DOHH2 (cell line): ENCODE data around the gene ELOVL5.

ENCODE experiments used
- H3F3A ChIP-seq: fragments of 200-600 bp; sonication (generic), shearing (Covaris generic); 2 replicates; pipeline ENCODE4 v1.6.0; 2016; ENCODE audit warnings: antibody characterized with exemption, mild to moderate bottlenecking; ENCODE audit not compliant: control insufficient read depth, insufficient read depth
- H3K27ac ChIP-seq: fragments of 200-600 bp; sonication (generic); 2 replicates; pipeline ENCODE4 v1.5.1; 2014; ENCODE audit warnings: low read depth, mild to moderate bottlenecking, low read length, moderate library complexity
- H3K27me3 ChIP-seq: fragments of 200-600 bp; sonication (generic); 2 replicates; pipeline ENCODE4 v1.6.1; 2014; ENCODE audit warnings: mild to moderate bottlenecking, low read length, mixed read lengths; ENCODE audit not compliant: control insufficient read depth
- H3K36me3 ChIP-seq: fragments of 200-600 bp; sonication (generic); 2 replicates; pipeline ENCODE4 v1.6.1; 2014; ENCODE audit warnings: mild to moderate bottlenecking, low read length, moderate library complexity, mixed read lengths; ENCODE audit not compliant: control insufficient read depth
- H3K4me1 ChIP-seq: fragments of 200-600 bp; sonication (generic); 2 replicates; pipeline ENCODE4 v1.6.1; 2014; ENCODE audit warnings: mild to moderate bottlenecking, low read length, mixed read lengths; ENCODE audit not compliant: control insufficient read depth
- H3K4me2 ChIP-seq: fragments of 200-600 bp; sonication (generic); 2 replicates; pipeline ENCODE4 v1.6.0; 2014; ENCODE audit warnings: mild to moderate bottlenecking, low read length, moderate library complexity
- H3K4me3 ChIP-seq: fragments of 200-600 bp; sonication (generic); 2 replicates; pipeline ENCODE4 v1.5.1; 2014; ENCODE audit warnings: mild to moderate bottlenecking, low read length, mixed read lengths
- H3K79me2 ChIP-seq: fragments of 200-600 bp; sonication (generic); 2 replicates; pipeline ENCODE4 v1.6.1; 2014; ENCODE audit warnings: mild to moderate bottlenecking, low read length, mixed read lengths; ENCODE audit not compliant: control insufficient read depth
- H3K9me2 ChIP-seq: fragments of 200-600 bp; sonication (generic); replicated peaks from 2 replicates; pipeline ENCODE4 v1.6.1; 2014; ENCODE audit warnings: mild to moderate bottlenecking, low read length, mixed read lengths; ENCODE audit not compliant: control insufficient read depth
- H3K9me3 ChIP-seq: fragments of 200-600 bp; sonication (generic); 2 replicates; pipeline ENCODE4 v1.6.1; 2014; ENCODE audit warnings: antibody characterized with exemption, low read length, mixed read lengths; ENCODE audit not compliant: control insufficient read depth, insufficient read depth
- H4K20me1 ChIP-seq: fragments of 200-600 bp; sonication (generic); 2 replicates; pipeline ENCODE4 v1.6.0; 2014; ENCODE audit warnings: low read depth, mild to moderate bottlenecking, antibody characterized with exemption, low read length, moderate library complexity; ENCODE audit not compliant: control insufficient read depth, insufficient read depth
- CTCF ChIP-seq: fragments of 200-600 bp; sonication (generic); IDR thresholded peaks from one replicate; pipeline ENCODE4 v1.5.1; 2014; ENCODE audit warnings: antibody characterized with exemption, mild to moderate bottlenecking, low read depth, low read length; ENCODE audit not compliant: poor library complexity, severe bottlenecking
- EZH2phosphoT487 ChIP-seq: fragments of 200-600 bp; sonication (generic); IDR thresholded peaks from 2 replicates; pipeline ENCODE4 v1.6.1; 2017; ENCODE audit warnings: borderline replicate concordance, mild to moderate bottlenecking, antibody characterized with exemption, low read length, moderate library complexity, mixed read lengths

The ELOVL5 gene

GRCh38 chr6:53352360-53352759, 3.6 kb upstream of the ELOVL5 start:
- Histone ChIP-seq H3K4me1 (peaks cover 29% of the 10 kb centered on the region), H4K20me1 (no peaks in the 10 kb centered on the region; the same call in 1 of the 2 replicates), H3K4me2 (no peak overlapping the region), H3K9me2 (no peaks in the 10 kb centered on the region), H3K4me3 (no peak overlapping the region), H3K79me2 (peaks cover 23% of the 10 kb centered on the region), H3F3A (peaks cover 8% of the 10 kb centered on the region; the same call in 1 of the 2 replicates), H3K27me3 (peaks cover 8% of the 10 kb centered on the region), H3K27ac (no peak overlapping the region), H3K36me3 (peaks cover 11% of the 10 kb centered on the region), H3K9me3 (no peaks in the 10 kb centered on the region)
- TF ChIP-seq CTCF (no peak), EZH2phosphoT487 (no peak)

GRCh38 chr6:53349209-53349693, 501 bp upstream of the ELOVL5 start:
- peak overlapping the region; percentile 88 for H3K4me3 ChIP-seq
- peak overlapping the region; percentile 87 for H3K4me2 ChIP-seq
- H3K79me2 ChIP-seq: peaks cover 54% of the 10 kb centered on the region
- peaks cover 41% of the 10 kb centered on the region for H3K36me3 ChIP-seq
- H3K9me3 ChIP-seq: no peaks in the 10 kb centered on the region
- H3K9me2 ChIP-seq: no peaks in the 10 kb centered on the region
- H3K27me3 ChIP-seq: peaks cover 5% of the 10 kb centered on the region
- no peak for TF ChIP-seq CTCF
- TF ChIP-seq EZH2phosphoT487: no peak
- H3K27ac ChIP-seq: peak overlapping the region; percentile 77
- no peaks in the 10 kb centered on the region; the same call in 1 of the 2 replicates for H3F3A ChIP-seq
- H4K20me1 ChIP-seq: peaks cover 28% of the 10 kb centered on the region
- H3K4me1 ChIP-seq: peaks cover 53% of the 10 kb centered on the region

GRCh38 chr6:53347921-53348370, 804 bp downstream of the ELOVL5 start:
- no peaks in the 10 kb centered on the region for H3K9me2 ChIP-seq
- peaks cover 30% of the 10 kb centered on the region for H4K20me1 ChIP-seq
- peaks cover 5% of the 10 kb centered on the region for H3K27me3 ChIP-seq
- peak overlapping the region; percentile 77 for H3K27ac ChIP-seq
- H3K4me3 ChIP-seq: peak overlapping the region; percentile 88
- peaks cover 47% of the 10 kb centered on the region for H3K36me3 ChIP-seq
- no peak for TF ChIP-seq EZH2phosphoT487
- TF ChIP-seq CTCF: no peak
- H3K4me2 ChIP-seq: peak overlapping the region; percentile 87
- peaks cover 57% of the 10 kb centered on the region for H3K4me1 ChIP-seq
- H3K79me2 ChIP-seq: peaks cover 67% of the 10 kb centered on the region
- H3F3A ChIP-seq: no peaks in the 10 kb centered on the region; the same call in 1 of the 2 replicates
- H3K9me3 ChIP-seq: no peaks in the 10 kb centered on the region
